Amygdala (tissue), 56 donors: Measurements from ENCODE around the gene FBXL20.

Source experiments
- DNase-seq, 56 donors: peaks; one replicate each; lab custom pipeline; 2025; lab: John Stamatoyannopoulos, UW

The FBXL20 gene

GRCh38 chr17:39229274-39229913 is 172.0 kb downstream of the FBXL20 start:
- DNase-seq: no peak

- DNase-seq: no peak
Observed at GRCh38 chr17:39227364-39227919, 174.0 kb downstream of the FBXL20 start.

- DNase-seq: peak in 27 of 56 donors; percentile 11 to 69 (median 35)
Observed at GRCh38 chr17:39225959-39226683, 175.3 kb downstream of the FBXL20 start.

- no peak for DNase-seq
Observed at GRCh38 chr17:39225308-39225958, 176.0 kb downstream of the FBXL20 start, which contains the start of gene STAC2. Gene STAC2, minus strand, starts transcription at chr17:39225945. Its CDS starts 443 bp downstream, at chr17:39225502.

- DNase-seq: no peak
Observed at GRCh38 chr17:39224778-39225307, 176.6 kb downstream of the FBXL20 start.

- no peak for DNase-seq
Observed at GRCh38 chr17:39223907-39224777, 177.3 kb downstream of the FBXL20 start.

- DNase-seq: no peak
Observed at GRCh38 chr17:39222866-39223834, 178.3 kb downstream of the FBXL20 start.

GRCh38 chr17:39222151-39222550 is 179.3 kb downstream of the FBXL20 start:
- DNase-seq: no peak

- no peak for DNase-seq
Observed at GRCh38 chr17:39221572-39221971, 179.9 kb downstream of the FBXL20 start.

GRCh38 chr17:39219647-39220154 is 181.7 kb downstream of the FBXL20 start:
- peak in 44 of 56 donors; percentile 15 to 83 (median 51) for DNase-seq

GRCh38 chr17:39218906-39219305 is 182.5 kb downstream of the FBXL20 start:
- no peak for DNase-seq

- DNase-seq: no peak
Observed at GRCh38 chr17:39217734-39218369, 183.6 kb downstream of the FBXL20 start.

GRCh38 chr17:39213852-39214251 is 187.6 kb downstream of the FBXL20 start:
- no peak for DNase-seq

GRCh38 chr17:39212841-39213480 is 188.5 kb downstream of the FBXL20 start:
- DNase-seq: no peak

- DNase-seq: no peak
Observed at GRCh38 chr17:39212195-39212810, 189.1 kb downstream of the FBXL20 start.

- DNase-seq: no peak
Observed at GRCh38 chr17:39210093-39210434, 191.4 kb downstream of the FBXL20 start.
